ENCODE measurements around the gene CHTF8.

Gene CHTF8

GRCh38 chr16:69094501-69094900 lies 37.9 kb downstream of the CHTF8 start:
- Mint-ChIP-seq H3K4me3 (no peak overlapping the region), H3K9me3 (no peaks in the 10 kb centered on the region), H3K27me3 (no peaks in the 10 kb centered on the region), H3K27ac (no peak overlapping the region), H3K4me1 (ENCODE audit: low read depth) (peaks cover under 1% of the 10 kb centered on the region), H3K36me3 (ENCODE audit: low read depth) (no peaks in the 10 kb centered on the region)
- no peak for DNase-seq

GRCh38 chr16:69093974-69094373 lies 38.4 kb downstream of the CHTF8 start:
- no peaks in the 10 kb centered on the region for H3K27me3 Mint-ChIP-seq
- H3K4me3 Mint-ChIP-seq: no peak overlapping the region
- H3K36me3 Mint-ChIP-seq (ENCODE audit: low read depth): no peaks in the 10 kb centered on the region
- H3K27ac Mint-ChIP-seq: no peak overlapping the region
- DNase-seq: no peak
- no peaks in the 10 kb centered on the region for H3K9me3 Mint-ChIP-seq
- H3K4me1 Mint-ChIP-seq (ENCODE audit: low read depth): peaks cover 6% of the 10 kb centered on the region

GRCh38 chr16:69089091-69089910 lies 43.1 kb downstream of the CHTF8 start:
- H3K36me3 Mint-ChIP-seq (ENCODE audit: low read depth): peaks cover 21% of the 10 kb centered on the region
- H3K27ac Mint-ChIP-seq: no peak overlapping the region
- H3K27me3 Mint-ChIP-seq: no peaks in the 10 kb centered on the region
- H3K4me1 Mint-ChIP-seq (ENCODE audit: low read depth): peaks cover 13% of the 10 kb centered on the region
- H3K9me3 Mint-ChIP-seq: no peaks in the 10 kb centered on the region
- peak; percentile 36 for DNase-seq
- no peak overlapping the region for H3K4me3 Mint-ChIP-seq

- no peak for DNase-seq
- H3K4me3 Mint-ChIP-seq: no peak overlapping the region
- H3K27me3 Mint-ChIP-seq: no peaks in the 10 kb centered on the region
- peaks cover 27% of the 10 kb centered on the region for H3K36me3 Mint-ChIP-seq (ENCODE audit: low read depth)
- no peaks in the 10 kb centered on the region for H3K9me3 Mint-ChIP-seq
- no peak overlapping the region for H3K27ac Mint-ChIP-seq
- H3K4me1 Mint-ChIP-seq (ENCODE audit: low read depth): peaks cover 13% of the 10 kb centered on the region
These were observed 43.7 kb downstream of the CHTF8 start for GRCh38 chr16:69088684-69089083.

GRCh38 chr16:69087161-69087581 lies 45.2 kb downstream of the CHTF8 start:
- DNase-seq: no peak
- no peaks in the 10 kb centered on the region for H3K9me3 Mint-ChIP-seq
- peaks cover 13% of the 10 kb centered on the region for H3K4me1 Mint-ChIP-seq (ENCODE audit: low read depth)
- peak overlapping the region; percentile 70 for H3K27ac Mint-ChIP-seq
- peaks cover 38% of the 10 kb centered on the region for H3K36me3 Mint-ChIP-seq (ENCODE audit: low read depth)
- H3K4me3 Mint-ChIP-seq: no peak overlapping the region
- H3K27me3 Mint-ChIP-seq: no peaks in the 10 kb centered on the region

- Mint-ChIP-seq H3K27me3 (no peaks in the 10 kb centered on the region), H3K4me1 (ENCODE audit: low read depth) (peaks cover 13% of the 10 kb centered on the region), H3K4me3 (no peak overlapping the region), H3K27ac (no peak overlapping the region), H3K36me3 (ENCODE audit: low read depth) (peaks cover 38% of the 10 kb centered on the region), H3K9me3 (no peaks in the 10 kb centered on the region)
- DNase-seq: no peak
These were observed 47.2 kb downstream of the CHTF8 start for GRCh38 chr16:69085032-69085695.

- Mint-ChIP-seq H3K36me3 (ENCODE audit: low read depth) (peaks cover 38% of the 10 kb centered on the region), H3K9me3 (no peaks in the 10 kb centered on the region), H3K27ac (no peak overlapping the region), H3K27me3 (no peaks in the 10 kb centered on the region), H3K4me1 (ENCODE audit: low read depth) (peaks cover 10% of the 10 kb centered on the region), H3K4me3 (no peak overlapping the region)
- DNase-seq: no peak
These were observed 48.1 kb downstream of the CHTF8 start for GRCh38 chr16:69084289-69084688.

- Mint-ChIP-seq H3K27me3 (no peaks in the 10 kb centered on the region), H3K9me3 (no peaks in the 10 kb centered on the region), H3K4me1 (ENCODE audit: low read depth) (peaks cover 2% of the 10 kb centered on the region), H3K36me3 (ENCODE audit: low read depth) (peaks cover 38% of the 10 kb centered on the region), H3K27ac (no peak overlapping the region), H3K4me3 (no peak overlapping the region)
- DNase-seq: no peak
These were observed 49.0 kb downstream of the CHTF8 start for GRCh38 chr16:69083306-69083941.

- no peak for DNase-seq
- H3K27ac Mint-ChIP-seq: no peak overlapping the region
- H3K4me3 Mint-ChIP-seq: no peak overlapping the region
- H3K4me1 Mint-ChIP-seq (ENCODE audit: low read depth): no peaks in the 10 kb centered on the region
- H3K27me3 Mint-ChIP-seq: no peaks in the 10 kb centered on the region
- H3K9me3 Mint-ChIP-seq: no peaks in the 10 kb centered on the region
- peaks cover 26% of the 10 kb centered on the region for H3K36me3 Mint-ChIP-seq (ENCODE audit: low read depth)
These were observed 52.7 kb downstream of the CHTF8 start for GRCh38 chr16:69079697-69080096.

- peaks cover 10% of the 10 kb centered on the region for H3K36me3 Mint-ChIP-seq (ENCODE audit: low read depth)
- H3K27me3 Mint-ChIP-seq: no peaks in the 10 kb centered on the region
- no peak for DNase-seq
- no peaks in the 10 kb centered on the region for H3K9me3 Mint-ChIP-seq
- H3K4me1 Mint-ChIP-seq (ENCODE audit: low read depth): no peaks in the 10 kb centered on the region
- H3K27ac Mint-ChIP-seq: no peak overlapping the region
- no peak overlapping the region for H3K4me3 Mint-ChIP-seq
These were observed 54.3 kb downstream of the CHTF8 start for GRCh38 chr16:69078073-69078472.

- no peak for DNase-seq
- Mint-ChIP-seq H3K27ac (no peak overlapping the region), H3K4me1 (ENCODE audit: low read depth) (no peaks in the 10 kb centered on the region), H3K9me3 (no peaks in the 10 kb centered on the region), H3K27me3 (no peaks in the 10 kb centered on the region), H3K4me3 (no peak overlapping the region), H3K36me3 (ENCODE audit: low read depth) (peaks cover 5% of the 10 kb centered on the region)
These were observed 55.1 kb downstream of the CHTF8 start for GRCh38 chr16:69077251-69077650.

GRCh38 chr16:69073181-69073702 lies 59.1 kb downstream of the CHTF8 start:
- Mint-ChIP-seq H3K27ac (no peak overlapping the region), H3K9me3 (no peaks in the 10 kb centered on the region), H3K4me1 (ENCODE audit: low read depth) (peaks cover 1% of the 10 kb centered on the region), H3K27me3 (no peaks in the 10 kb centered on the region), H3K36me3 (ENCODE audit: low read depth) (peaks cover 17% of the 10 kb centered on the region), H3K4me3 (no peak overlapping the region)
- no peak for DNase-seq

- Mint-ChIP-seq H3K27me3 (no peaks in the 10 kb centered on the region), H3K36me3 (ENCODE audit: low read depth) (peaks cover 21% of the 10 kb centered on the region), H3K4me1 (ENCODE audit: low read depth) (peaks cover 1% of the 10 kb centered on the region), H3K27ac (no peak overlapping the region), H3K4me3 (no peak overlapping the region), H3K9me3 (no peaks in the 10 kb centered on the region)
- DNase-seq: no peak
These were observed 59.8 kb downstream of the CHTF8 start for GRCh38 chr16:69072640-69072974.

GRCh38 chr16:69071036-69071435 lies 61.4 kb downstream of the CHTF8 start:
- Mint-ChIP-seq H3K9me3 (no peaks in the 10 kb centered on the region), H3K36me3 (ENCODE audit: low read depth) (peaks cover 16% of the 10 kb centered on the region), H3K4me1 (ENCODE audit: low read depth) (peaks cover 1% of the 10 kb centered on the region), H3K27ac (no peak overlapping the region), H3K27me3 (no peaks in the 10 kb centered on the region), H3K4me3 (no peak overlapping the region)
- DNase-seq: no peak

- Mint-ChIP-seq H3K9me3 (no peaks in the 10 kb centered on the region), H3K4me1 (ENCODE audit: low read depth) (peaks cover 1% of the 10 kb centered on the region), H3K4me3 (no peak overlapping the region), H3K27ac (no peak overlapping the region), H3K36me3 (ENCODE audit: low read depth) (peaks cover 23% of the 10 kb centered on the region), H3K27me3 (no peaks in the 10 kb centered on the region)
- DNase-seq: no peak
These were observed 62.9 kb downstream of the CHTF8 start for GRCh38 chr16:69069504-69069903.
